Panc1 (cell line): ENCODE results near the gene MAPK10. TPM values are rescaled to one million over a fixed set of nuclear protein-coding genes. Genes with fewer than 3 reads are reported as not detected.

Experiments
- ATAC-seq: fragments of 200-7000 bp; cut with Tn5 transposase; 2 replicates; pipeline ENCODE4 v1.9.1; 2020; ENCODE audit warnings: mild to moderate bottlenecking, moderate library complexity
- Bru-seq: library from RNA; stranded (reverse); fragments of 400-500 nt; gene quantifications from one replicate; lab custom pipeline; 2021; lab: Mats Ljungman, UMichigan
- BruChase-seq, 2 experiments: library from RNA; stranded (reverse); fragments of 400-500 nt; gene quantifications; one replicate each; lab custom pipeline; 2021; lab: Mats Ljungman, UMichigan
- BruUV-seq: library from RNA; stranded (reverse); fragments of 400-500 nt; replicated peaks from 2 replicates; lab custom pipeline; 2021; lab: Mats Ljungman, UMichigan
- CTCF ChIA-PET: fragments of 300-600 bp; sonication (Branson Sonifier 250); formaldehyde crosslinking; loops from one replicate; lab custom pipeline; 2022; ENCODE audit warnings: antibody characterized with exemption; lab: Charles Lee
- POLR2A ChIA-PET: fragments of 300-600 bp; sonication (Branson Sonifier 250); formaldehyde crosslinking; loops from one replicate; lab custom pipeline; 2022; ENCODE audit warnings: antibody characterized with exemption; lab: Charles Lee
- DNase-seq: peaks from one replicate; pipeline ENCODE4 v3.0.0-alpha.2; 2010; ENCODE audit warnings: low read depth, low spot score
- H3K27ac ChIP-seq: 2 replicates; pipeline ENCODE4 v1.5.1; 2011; ENCODE audit warnings: mild to moderate bottlenecking, low read length, inconsistent platforms
- H3K27me3 ChIP-seq: fragments of 200-500 bp; sonication (Bioruptor generic); 2 replicates; pipeline ENCODE4 v1.6.0; 2014; ENCODE audit warnings: low read length, inconsistent platforms; ENCODE audit not compliant: control insufficient read depth, insufficient read depth
- H3K36me3 ChIP-seq: fragments of 200-500 bp; sonication (Bioruptor generic); 2 replicates; pipeline ENCODE4 v1.5.1; 2014; ENCODE audit warnings: inconsistent platforms, mild to moderate bottlenecking, low read length, moderate library complexity; ENCODE audit not compliant: control insufficient read depth, insufficient read depth
- H3K4me1 ChIP-seq: 2 replicates; pipeline ENCODE4 v1.5.1; 2011; ENCODE audit warnings: inconsistent platforms, mild to moderate bottlenecking, low read length, moderate library complexity; ENCODE audit not compliant: control insufficient read depth, insufficient read depth
- H3K4me3 ChIP-seq, 2 experiments: 2 replicates each; pipeline ENCODE4 v1.5.1; 2011 to 2012; ENCODE audit warnings: low read depth in 2 of 2, low read length in 2 of 2, mild to moderate bottlenecking in 2 of 2, inconsistent platforms in 1 of 2, moderate library complexity in 1 of 2
- H3K9me3 ChIP-seq: fragments of 200-500 bp; sonication (Bioruptor generic); 2 replicates; pipeline ENCODE4 v1.5.1; 2014; ENCODE audit warnings: low read depth, mild to moderate bottlenecking, inconsistent platforms, low read length, moderate library complexity; ENCODE audit not compliant: control insufficient read depth, insufficient read depth
- POLR2AphosphoS5 ChIP-seq: IDR thresholded peaks from 2 replicates; pipeline ENCODE4 v1.6.1; 2012; ENCODE audit warnings: mild to moderate bottlenecking, low read depth, low read length, moderate library complexity
- SIN3A ChIP-seq: IDR thresholded peaks from 2 replicates; pipeline ENCODE4 v1.6.1; 2012; ENCODE audit warnings: low read depth, mild to moderate bottlenecking, low read length, moderate library complexity, borderline replicate concordance; ENCODE audit not compliant: insufficient read depth
- TCF7L2 ChIP-seq: IDR thresholded peaks from 2 replicates; pipeline ENCODE4 v1.6.1; 2011; ENCODE audit warnings: mild to moderate bottlenecking, low read depth, low read length, inconsistent platforms
- in situ Hi-C: cut with HindIII; loops from 2 replicates; pipeline ENCODE4 v1.10.0; 2016; ENCODE audit warnings: low sequenced_read_pairs, low pct_unique_long_range_greater_than_20kb
- intact Hi-C: fragments of 100-400 bp; cut with micrococcal nuclease; formaldehyde crosslinking; loops from one replicate; pipeline ENCODE4 v1.10.0; 2022; ENCODE audit not compliant: unreplicated experiment
- long read RNA-seq: library from polyadenylated mRNA; unstranded; transcript quantifications from one replicate; pipeline ENCODE4 v2.0.0, GENCODE V29; 2021; ENCODE audit not compliant: unreplicated experiment
- polyA plus RNA-seq: library from polyadenylated mRNA; unstranded; fragments of >200 nt; gene quantifications from one replicate; pipeline ENCODE4 v1.2.1, GENCODE V29; 2012; ENCODE audit warnings: missing spikeins; ENCODE audit not compliant: insufficient read length
- total RNA-seq: library from RNA; stranded (reverse); gene quantifications from one replicate; pipeline ENCODE4 v1.2.1, GENCODE V29; 2021; ENCODE audit not compliant: unreplicated experiment
- TF ChIP-seq, protein P1 (sequence below), 2 experiments: IDR thresholded peaks; 2 replicates each; pipeline ENCODE4 v1.6.1; 2011 to 2012; ENCODE audit warnings: low read depth in 2 of 2, control low read depth in 1 of 2, low read length in 1 of 2, mild to moderate bottlenecking in 1 of 2, moderate library complexity in 1 of 2; ENCODE audit not compliant: insufficient read depth in 1 of 2
- TF ChIP-seq, protein P2 (sequence below): fragments of 450-650 bp; IDR thresholded peaks from 2 replicates; pipeline ENCODE4 v1.5.1; 2017; ENCODE audit warnings: mild to moderate bottlenecking

The MAPK10 gene
- total RNA-seq (0.85 TPM), Bru-seq, nascent RNA (percentile 30 among the genes with signal in this experiment), BruChase-seq, experiment 1, labeled RNA remaining after a 2-hour chase (percentile 34 among the genes with signal in this experiment), BruChase-seq, experiment 2, labeled RNA remaining after a 6-hour chase (percentile 30 among the genes with signal in this experiment)
- polyA plus RNA-seq: 0.53 TPM
- long read RNA-seq, partial matches to known transcripts: 0 of 1 reads
- long read RNA-seq, other reads (novel, unspliced or antisense): 1 of 1 reads

DNA sequence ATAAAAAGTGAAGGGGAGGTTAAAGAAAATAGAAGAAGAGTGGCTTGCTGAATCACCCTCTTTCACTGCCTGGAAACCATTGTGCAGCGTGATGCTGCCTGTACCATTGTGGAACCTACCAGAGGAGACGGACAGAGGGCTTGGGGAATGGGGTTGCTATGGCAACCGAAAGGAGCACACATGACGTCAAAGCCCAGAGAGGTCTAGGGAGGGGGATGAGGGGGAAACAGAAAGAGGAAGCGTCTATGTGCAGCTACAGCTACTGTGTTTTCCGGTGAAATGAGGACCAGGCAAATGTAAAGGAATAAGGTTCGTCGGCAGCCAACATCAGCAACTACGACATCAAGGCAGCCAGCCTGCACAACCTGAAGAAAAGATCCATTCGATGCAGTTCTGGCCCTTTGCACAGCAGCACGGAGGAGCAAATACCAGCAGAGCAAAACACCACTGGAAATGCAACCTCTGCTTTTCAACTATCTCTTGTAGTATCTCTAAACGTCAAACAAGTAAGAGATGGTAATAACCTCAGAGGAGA lies at the start of gene MAPK10:
MAPK10 (minus strand) TSS at position 110 of the 535 bp plus-strand sequence.
- ATAC-seq (no peak), DNase-seq (no peak)
- Histone ChIP-seq H3K9me3 (no peaks in the 10 kb centered on the region), H3K27me3 (no peaks in the 10 kb centered on the region), H3K4me3 (peak within 1 kb of the TSS in 1 of 2 experiments; percentile 31; a peak in 1 of 4 replicates), H3K27ac (no peak within 1 kb of the TSS), H3K36me3 (no peaks in the 10 kb centered on the region), H3K4me1 (no peaks in the 10 kb centered on the region)
- CTCF ChIA-PET: no interaction called here
- TF ChIP-seq SIN3A: no peak
- TF ChIP-seq, protein P1, sequence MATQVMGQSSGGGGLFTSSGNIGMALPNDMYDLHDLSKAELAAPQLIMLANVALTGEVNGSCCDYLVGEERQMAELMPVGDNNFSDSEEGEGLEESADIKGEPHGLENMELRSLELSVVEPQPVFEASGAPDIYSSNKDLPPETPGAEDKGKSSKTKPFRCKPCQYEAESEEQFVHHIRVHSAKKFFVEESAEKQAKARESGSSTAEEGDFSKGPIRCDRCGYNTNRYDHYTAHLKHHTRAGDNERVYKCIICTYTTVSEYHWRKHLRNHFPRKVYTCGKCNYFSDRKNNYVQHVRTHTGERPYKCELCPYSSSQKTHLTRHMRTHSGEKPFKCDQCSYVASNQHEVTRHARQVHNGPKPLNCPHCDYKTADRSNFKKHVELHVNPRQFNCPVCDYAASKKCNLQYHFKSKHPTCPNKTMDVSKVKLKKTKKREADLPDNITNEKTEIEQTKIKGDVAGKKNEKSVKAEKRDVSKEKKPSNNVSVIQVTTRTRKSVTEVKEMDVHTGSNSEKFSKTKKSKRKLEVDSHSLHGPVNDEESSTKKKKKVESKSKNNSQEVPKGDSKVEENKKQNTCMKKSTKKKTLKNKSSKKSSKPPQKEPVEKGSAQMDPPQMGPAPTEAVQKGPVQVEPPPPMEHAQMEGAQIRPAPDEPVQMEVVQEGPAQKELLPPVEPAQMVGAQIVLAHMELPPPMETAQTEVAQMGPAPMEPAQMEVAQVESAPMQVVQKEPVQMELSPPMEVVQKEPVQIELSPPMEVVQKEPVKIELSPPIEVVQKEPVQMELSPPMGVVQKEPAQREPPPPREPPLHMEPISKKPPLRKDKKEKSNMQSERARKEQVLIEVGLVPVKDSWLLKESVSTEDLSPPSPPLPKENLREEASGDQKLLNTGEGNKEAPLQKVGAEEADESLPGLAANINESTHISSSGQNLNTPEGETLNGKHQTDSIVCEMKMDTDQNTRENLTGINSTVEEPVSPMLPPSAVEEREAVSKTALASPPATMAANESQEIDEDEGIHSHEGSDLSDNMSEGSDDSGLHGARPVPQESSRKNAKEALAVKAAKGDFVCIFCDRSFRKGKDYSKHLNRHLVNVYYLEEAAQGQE (IDR thresholded peaks at IDR 0.05; ENCODE audit: insufficient read depth in 1 of 2, low read depth in 2 of 2, low read length in 1 of 2): no peak
- TF ChIP-seq TCF7L2: no peak
- TF ChIP-seq POLR2AphosphoS5: no peak
- TF ChIP-seq, protein P2, sequence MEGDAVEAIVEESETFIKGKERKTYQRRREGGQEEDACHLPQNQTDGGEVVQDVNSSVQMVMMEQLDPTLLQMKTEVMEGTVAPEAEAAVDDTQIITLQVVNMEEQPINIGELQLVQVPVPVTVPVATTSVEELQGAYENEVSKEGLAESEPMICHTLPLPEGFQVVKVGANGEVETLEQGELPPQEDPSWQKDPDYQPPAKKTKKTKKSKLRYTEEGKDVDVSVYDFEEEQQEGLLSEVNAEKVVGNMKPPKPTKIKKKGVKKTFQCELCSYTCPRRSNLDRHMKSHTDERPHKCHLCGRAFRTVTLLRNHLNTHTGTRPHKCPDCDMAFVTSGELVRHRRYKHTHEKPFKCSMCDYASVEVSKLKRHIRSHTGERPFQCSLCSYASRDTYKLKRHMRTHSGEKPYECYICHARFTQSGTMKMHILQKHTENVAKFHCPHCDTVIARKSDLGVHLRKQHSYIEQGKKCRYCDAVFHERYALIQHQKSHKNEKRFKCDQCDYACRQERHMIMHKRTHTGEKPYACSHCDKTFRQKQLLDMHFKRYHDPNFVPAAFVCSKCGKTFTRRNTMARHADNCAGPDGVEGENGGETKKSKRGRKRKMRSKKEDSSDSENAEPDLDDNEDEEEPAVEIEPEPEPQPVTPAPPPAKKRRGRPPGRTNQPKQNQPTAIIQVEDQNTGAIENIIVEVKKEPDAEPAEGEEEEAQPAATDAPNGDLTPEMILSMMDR: no peak
- in situ Hi-C loops: no loop called here
- intact Hi-C loops: no loop called here
- POLR2A ChIA-PET: no interaction called here
- BruUV-seq: no TSS peak

DNA sequence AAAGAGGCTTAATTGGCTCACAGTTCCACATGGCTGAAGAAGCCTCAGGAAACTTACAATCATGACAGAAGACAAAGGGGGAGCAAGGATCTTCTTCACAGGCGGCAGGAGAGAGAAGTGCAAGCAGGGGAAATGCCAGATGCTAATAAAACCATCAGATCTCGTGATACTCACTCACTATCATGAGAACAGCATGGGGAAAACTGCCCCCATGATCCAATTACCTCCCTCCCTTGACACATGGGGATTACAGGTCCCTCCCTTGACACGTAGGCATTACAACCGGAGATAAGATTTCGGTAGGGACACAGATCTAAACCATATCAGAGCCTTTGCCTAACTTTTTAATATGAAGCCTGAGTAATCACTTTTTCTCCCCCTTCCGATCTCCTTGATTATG lies 43.7 kb upstream of the MAPK10 start:
- POLR2A ChIA-PET: no interaction called here
- no TSS peak for BruUV-seq

More for the DNA sequence above, 43.7 kb upstream of the MAPK10 start:
- H3K9me3 ChIP-seq: no peaks in the 10 kb centered on the region
- TF ChIP-seq, protein P1 (IDR thresholded peaks at IDR 0.05; ENCODE audit: insufficient read depth in 1 of 2, low read depth in 2 of 2, low read length in 1 of 2): no peak
- no peak for TF ChIP-seq SIN3A
- TF ChIP-seq, protein P2: no peak
- no peak for TF ChIP-seq POLR2AphosphoS5
- TF ChIP-seq TCF7L2: no peak
- intact Hi-C loops (no loop called here), in situ Hi-C loops (no loop called here)
- CTCF ChIA-PET: no interaction called here
- no peak for DNase-seq
- no peaks in the 10 kb centered on the region for H3K27me3 ChIP-seq
- H3K4me3 ChIP-seq: no peak overlapping the region
- no peaks in the 10 kb centered on the region for H3K4me1 ChIP-seq
- no peaks in the 10 kb centered on the region for H3K36me3 ChIP-seq
- no peak for ATAC-seq
- H3K27ac ChIP-seq: no peak overlapping the region
